H1 (cell line): Measurements from ENCODE around the gene RPTOR. TPM values are rescaled to one million over a fixed set of nuclear protein-coding genes. Genes with fewer than 3 reads are reported as not detected.

ENCODE experiments used
- CTCF ChIA-PET: fragments of 300-600 bp; sonication (Branson Sonifier 250); formaldehyde crosslinking; loops from one replicate; lab custom pipeline; 2021; ENCODE audit not compliant: partially characterized antibody; lab: Charles Lee
- POLR2A ChIA-PET: fragments of 300-600 bp; sonication (Branson Sonifier 250); formaldehyde crosslinking; loops from one replicate; lab custom pipeline; 2021; ENCODE audit warnings: inconsistent platforms; ENCODE audit not compliant: partially characterized antibody; lab: Charles Lee
- DNase-seq, 2 experiments: peaks; one replicate each; pipeline versions ENCODE4 v3.0.0 to v3.0.0-alpha.2; 2010 to 2022; ENCODE audit warnings: low spot score in 2 of 2, low read depth in 1 of 2, mixed read lengths in 1 of 2
- FAIRE-seq: peaks from 2 replicates; lab custom pipeline; 2011; peaks lifted over from hg19 to GRCh38; lab: Jason Lieb, UNC
- H2AFZ ChIP-seq: 2 replicates; pipeline ENCODE4 v1.8.1; 2012; ENCODE audit warnings: low read length, inconsistent platforms
- H2AK5ac ChIP-seq: 2 replicates; pipeline ENCODE4 v1.6.1; 2013; ENCODE audit warnings: low read depth, low read length
- H2BK120ac ChIP-seq: replicated peaks from 2 replicates; pipeline ENCODE3; 2013; ENCODE audit warnings: low read depth, low read length, inconsistent platforms
- H2BK12ac ChIP-seq: 2 replicates; pipeline ENCODE4 v1.6.1; 2013; ENCODE audit warnings: low read depth, low read length
- H2BK15ac ChIP-seq: 2 replicates; pipeline ENCODE4 v1.6.1; 2013; ENCODE audit warnings: low read length
- H2BK20ac ChIP-seq: 2 replicates; pipeline ENCODE4 v1.6.1; 2013; ENCODE audit warnings: low read length
- H2BK5ac ChIP-seq: 2 replicates; pipeline ENCODE4 v1.6.1; 2013; ENCODE audit warnings: low read depth, low read length
- H3K14ac ChIP-seq: 2 replicates; pipeline ENCODE4 v1.6.1; 2013; ENCODE audit warnings: inconsistent platforms; ENCODE audit not compliant: insufficient read length
- H3K18ac ChIP-seq: 2 replicates; pipeline ENCODE4 v1.6.1; 2013; ENCODE audit warnings: low read length; ENCODE audit errors: extremely low read depth
- H3K23ac ChIP-seq: 2 replicates; pipeline ENCODE4 v1.6.1; 2013; ENCODE audit warnings: inconsistent platforms; ENCODE audit not compliant: insufficient read length
- H3K23me2 ChIP-seq: 2 replicates; pipeline ENCODE4 v1.6.1; 2013; ENCODE audit warnings: low read depth, low read length
- H3K27ac ChIP-seq: 2 replicates; pipeline ENCODE4 v1.6.1; 2011; ENCODE audit warnings: low read depth, low read length, inconsistent platforms
- H3K27me3 ChIP-seq, 4 experiments: replicated peaks in 1 of 4; 1 replicate in 1 of 4; 2 replicates in 3 of 4; pipeline versions ENCODE4 v1.6.1 to v1.8.1; 2011 to 2013; ENCODE audit warnings: low read length in 3 of 4, mild to moderate bottlenecking in 3 of 4, inconsistent platforms in 2 of 4, mixed read lengths in 2 of 4, moderate library complexity in 1 of 4; ENCODE audit not compliant: control insufficient read depth in 3 of 4, insufficient read depth in 3 of 4; ENCODE audit errors: extremely low read depth in 1 of 4
- H3K36me3 ChIP-seq, 4 experiments: 2 replicates each; pipeline versions ENCODE4 v1.6.1 to v1.8.1; 2011 to 2013; ENCODE audit warnings: mild to moderate bottlenecking in 4 of 4, low read length in 3 of 4, moderate library complexity in 2 of 4, control low read depth in 1 of 4, inconsistent platforms in 1 of 4; ENCODE audit not compliant: insufficient read depth in 4 of 4, control insufficient read depth in 2 of 4
- H3K4ac ChIP-seq: replicated peaks from 2 replicates; pipeline ENCODE3; 2013; ENCODE audit warnings: low read length, low read depth, mixed read lengths, inconsistent platforms; ENCODE audit not compliant: insufficient read length
- H3K4me1 ChIP-seq, 4 experiments: replicated peaks in 1 of 4; 1 replicate in 1 of 4; 2 replicates in 3 of 4; pipeline versions ENCODE4 v1.6.1 to v1.8.1; 2011 to 2013; ENCODE audit warnings: low read length in 3 of 4, inconsistent platforms in 2 of 4, mixed read lengths in 1 of 4; ENCODE audit not compliant: insufficient read depth in 4 of 4, control insufficient read depth in 3 of 4
- H3K4me2 ChIP-seq, 2 experiments: 2 replicates each; pipeline versions ENCODE4 v1.6.1 to v1.8.1; 2011 to 2013; ENCODE audit warnings: low read depth in 2 of 2, low read length in 2 of 2, control low read depth in 1 of 2, inconsistent platforms in 1 of 2, mild to moderate bottlenecking in 1 of 2; ENCODE audit not compliant: insufficient read depth in 1 of 2
- H3K4me3 ChIP-seq, 4 experiments: fragments of 200-600, 300-600 bp in 1 of 4; sonication (generic), shearing (Covaris generic), sonication (Bioruptor Twin) in 1 of 4; 2 replicates each; pipeline versions ENCODE4 v1.5.1 to v1.8.1; 2011 to 2016; ENCODE audit warnings: low read length in 4 of 4, low read depth in 3 of 4, control low read depth in 2 of 4, inconsistent platforms in 2 of 4, mild to moderate bottlenecking in 2 of 4, mixed read lengths in 1 of 4, moderate library complexity in 1 of 4; ENCODE audit not compliant: insufficient read depth in 2 of 4; ENCODE audit errors: extremely low read depth in 1 of 4
- H3K56ac ChIP-seq: replicated peaks from 2 replicates; pipeline ENCODE3; 2013; ENCODE audit warnings: low read depth, mild to moderate bottlenecking, mixed read lengths, low read length, inconsistent platforms; ENCODE audit not compliant: insufficient read length
- H3K79me1 ChIP-seq: 2 replicates; pipeline ENCODE4 v1.6.1; 2013; ENCODE audit warnings: low read depth, low read length, control low read depth
- H3K79me2 ChIP-seq, 2 experiments: 2 replicates each; pipeline versions ENCODE4 v1.6.1 to v1.8.1; 2012 to 2013; ENCODE audit warnings: low read length in 2 of 2, mild to moderate bottlenecking in 2 of 2, inconsistent platforms in 1 of 2; ENCODE audit not compliant: insufficient read depth in 2 of 2, control insufficient read depth in 1 of 2
- H3K9ac ChIP-seq, 4 experiments: replicated peaks in 1 of 4; 1 replicate in 1 of 4; 2 replicates in 3 of 4; pipeline versions ENCODE4 v1.6.1 to v1.8.1; 2011 to 2013; ENCODE audit warnings: low read depth in 3 of 4, low read length in 3 of 4, control low read depth in 2 of 4, mild to moderate bottlenecking in 2 of 4, moderate library complexity in 2 of 4, inconsistent platforms in 1 of 4; ENCODE audit errors: extremely low read depth in 1 of 4
- H3K9me3 ChIP-seq, 2 experiments: 2 replicates each; pipeline versions ENCODE4 v1.6.1 to v1.8.1; 2012 to 2013; ENCODE audit warnings: mild to moderate bottlenecking in 2 of 2, moderate library complexity in 2 of 2, control low read depth in 1 of 2, inconsistent platforms in 1 of 2, low read depth in 1 of 2, low read length in 1 of 2, mixed read lengths in 1 of 2; ENCODE audit not compliant: insufficient read depth in 2 of 2
- H4K20me1 ChIP-seq, 2 experiments: replicated peaks in 1 of 2; 2 replicates each; pipeline versions ENCODE3 to v1.8.1; 2011 to 2013; ENCODE audit warnings: inconsistent platforms in 2 of 2, low read length in 2 of 2, mild to moderate bottlenecking in 1 of 2; ENCODE audit not compliant: insufficient read depth in 2 of 2, control insufficient read depth in 1 of 2
- H4K5ac ChIP-seq: 2 replicates; pipeline ENCODE4 v1.6.1; 2013; ENCODE audit warnings: low read length, low read depth, mixed read lengths, inconsistent platforms; ENCODE audit not compliant: insufficient read length
- H4K8ac ChIP-seq: 2 replicates; pipeline ENCODE4 v1.8.0; 2013; ENCODE audit warnings: mild to moderate bottlenecking, moderate library complexity, low read length, inconsistent platforms; ENCODE audit not compliant: insufficient read depth; ENCODE audit errors: extremely low read depth
- H4K91ac ChIP-seq: replicated peaks from 2 replicates; pipeline ENCODE3; 2013; ENCODE audit warnings: low read length, mixed read lengths, inconsistent platforms; ENCODE audit not compliant: insufficient read length
- SAP30 ChIP-seq: fragments of 300-600 bp; sonication (generic); IDR thresholded peaks from 2 replicates; pipeline ENCODE4 v1.7.1; 2012; ENCODE audit warnings: low read length, moderate library complexity, mild to moderate bottlenecking, inconsistent platforms; ENCODE audit not compliant: insufficient read depth, insufficient replicate concordance
- SP1 ChIP-seq: IDR thresholded peaks from 2 replicates; pipeline ENCODE4 v1.6.1; 2011; ENCODE audit warnings: low read depth, low read length
- whole genome bisulfite sequencing, 2 experiments: shearing (Covaris generic) in 1 of 2; methylation state at CpG; one replicate each; pipeline versions ENCODE4 v1.1.6 to v1.1.7; 2013 to 2015; ENCODE audit warnings: low lambda C conversion rate in 2 of 2, mixed read lengths in 2 of 2, inconsistent platforms in 1 of 2, low coverage in 1 of 2, missing lambda C conversion rate in 1 of 2; ENCODE audit not compliant: insufficient replicate concordance in 2 of 2, insufficient coverage in 1 of 2, insufficient read length in 1 of 2; ENCODE audit errors: extremely low coverage in 1 of 2, missing lambda C conversion rate in 1 of 2; 5-methylcytosine and 5-hydroxymethylcytosine counted together
- polyA plus RNA-seq, 7 experiments: library from polyadenylated mRNA; depleted of rRNA in 3 of 7; stranded (reverse) in 5 of 7; unstranded in 2 of 7; fragments of >200 nt in 5 of 7; fragments of 200-250 nt in 2 of 7; gene quantifications; 1 replicate in 5 of 7; 2 replicates in 1 of 7; 4 replicates in 1 of 7; pipeline versions ENCODE4 v1.2.1 to v1.2.3, GENCODE V29; 2011 to 2013; ENCODE audit warnings: missing spikeins in 2 of 7, mixed read lengths in 2 of 7
- total RNA-seq: library from RNA; stranded (reverse); fragmentation: NEBNext Ultra II Directional; extraction: Animal tissue kit (Norgen Biotek cat#: 25700); gene quantifications from 2 replicates; pipeline ENCODE4 v1.2.1, GENCODE V29; 2021

RPTOR gene
- total and polyA plus RNA-seq, 2 of the 8 experiments (the other 6 are each of a cell fraction or from before 2014, with no cell fraction given) = 6.9 to 28.7 TPM

DNA sequence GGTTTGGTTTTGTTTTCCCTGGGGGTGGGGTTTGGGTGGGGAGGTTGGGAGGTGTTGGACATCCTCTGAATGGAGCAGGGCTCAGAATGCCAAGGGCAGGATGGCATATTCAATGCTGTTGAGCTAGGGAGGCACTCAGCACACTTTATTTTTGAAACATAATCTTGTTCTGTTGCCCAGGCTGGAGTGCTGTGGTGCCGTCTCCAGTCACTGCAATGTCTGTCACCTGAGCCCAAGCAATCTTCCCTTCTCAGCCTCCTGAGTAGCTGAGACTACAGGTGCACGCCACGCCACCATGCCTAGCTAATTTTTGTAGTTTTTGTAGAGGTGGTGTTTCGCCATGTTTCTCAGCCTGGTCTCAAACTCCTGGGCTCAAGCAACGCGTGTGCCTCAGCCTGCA, 186.1 kb downstream of the RPTOR start:
- CTCF ChIA-PET = interaction anchor here (1.8 to 2.0 kb wide), 2 partner anchors 9 to 10 kb away, joined by 4 to 5 read pairs; no protein-coding TSS in a partner anchor
- H3K9ac ChIP-seq = no peak overlapping the region
- no peak for FAIRE-seq

More for the DNA sequence above, 186.1 kb downstream of the RPTOR start:
- Histone ChIP-seq H3K23ac (no peak overlapping the region), H3K79me1 (peaks cover 8% of the 10 kb centered on the region; the same call in 1 of the 2 replicates), H3K36me3 (no peaks in the 10 kb centered on the region; a peak in 1 of 8 replicates), H3K4me1 (no peaks in the 10 kb centered on the region), H2BK15ac (no peak overlapping the region), H3K4me2 (no peak overlapping the region), H3K56ac (no peak overlapping the region), H3K9me3 (no peaks in the 10 kb centered on the region), H3K4me3 (no peak overlapping the region), H3K27ac (no peak overlapping the region), H2BK20ac (no peak overlapping the region), H4K91ac (no peak overlapping the region), H4K5ac (no peak overlapping the region), H3K14ac (no peak overlapping the region), H2BK5ac (peak overlapping the region; percentile 27; the same call in 1 of the 2 replicates), H3K18ac (no peak overlapping the region), H2AK5ac (no peak overlapping the region; the same call in 1 of the 2 replicates), H4K20me1 (peaks cover 0 to 1% of the 10 kb centered on the region in 2 experiments), H3K23me2 (no peaks in the 10 kb centered on the region), H2BK12ac (no peak overlapping the region), H2BK120ac (no peak overlapping the region), H3K79me2 (no peaks in the 10 kb centered on the region), H3K4ac (no peak overlapping the region), H3K27me3 (no peaks in the 10 kb centered on the region), H4K8ac (no peak overlapping the region), H2AFZ (no peak overlapping the region)
- DNase-seq = no peak
- POLR2A ChIA-PET = interaction anchor here (0.6 kb wide), 1 partner anchor 31 kb away, joined by 3 read pairs; no protein-coding TSS in a partner anchor
- TF ChIP-seq SP1 (no peak), SAP30 (no peak)
- WGBS, 2 experiments = 95% methylated on average over 6 of the region's 6 CpGs; no CpG with 5 or more reads in 1 of the 2 experiments
